Brain pericyte (primary cell): Measurements from ENCODE around the gene ZNF234.
"Not testable (repeated sequence)": the region's sequence is repeated elsewhere in the genome, so short reads cannot be mapped to it uniquely, and the experiment has no call there.

Source experiments
- DNase-seq: peaks from one replicate; pipeline ENCODE4 v3.0.0-alpha.2; 2012; ENCODE audit warnings: low read depth, low spot score

Gene ZNF234

DNA sequence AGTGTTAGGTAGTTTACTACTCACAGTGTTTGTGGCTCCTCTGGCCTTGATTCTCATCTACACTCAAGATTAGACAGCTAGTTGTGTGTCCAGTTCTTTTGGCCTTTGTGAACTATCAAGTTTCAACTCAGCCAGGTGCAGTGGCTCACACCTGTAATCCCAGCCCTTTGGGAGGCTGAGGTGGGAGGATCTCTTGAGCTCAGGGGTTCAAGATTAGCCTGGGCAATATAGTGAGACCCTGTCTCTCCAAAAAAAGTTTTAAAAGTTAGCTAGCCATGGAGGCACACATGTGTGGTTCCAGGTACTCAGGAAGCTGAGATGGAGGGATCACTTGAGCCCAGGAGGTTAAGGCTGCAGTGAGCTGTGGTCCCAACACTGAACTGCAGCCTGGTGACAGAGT is 39.6 kb downstream of the ZNF234 start:
- DNase-seq = no peak

DNA sequence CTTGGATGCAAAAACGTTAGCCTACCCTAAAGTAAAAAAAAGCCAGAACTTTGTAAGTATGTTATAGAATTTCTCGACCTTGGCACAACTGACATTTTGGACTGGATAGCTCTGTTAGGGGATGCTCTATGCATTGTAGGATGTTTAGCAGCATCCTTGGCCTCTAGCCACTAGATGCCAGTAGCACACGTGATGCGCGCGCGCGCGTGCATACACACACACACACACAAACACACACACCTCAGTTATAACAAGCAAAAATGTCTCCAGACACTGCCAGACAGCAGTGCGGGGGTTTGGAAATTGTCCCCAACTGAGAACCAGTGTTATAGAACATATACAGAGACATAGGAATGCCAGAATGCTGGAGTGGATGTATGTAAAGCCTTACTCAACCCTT is 40.8 kb downstream of the ZNF234 start:
- DNase-seq = no peak

- no peak for DNase-seq
Observed at GRCh38 chr19:44190020-44190419, 48.7 kb downstream of the ZNF234 start.

DNA sequence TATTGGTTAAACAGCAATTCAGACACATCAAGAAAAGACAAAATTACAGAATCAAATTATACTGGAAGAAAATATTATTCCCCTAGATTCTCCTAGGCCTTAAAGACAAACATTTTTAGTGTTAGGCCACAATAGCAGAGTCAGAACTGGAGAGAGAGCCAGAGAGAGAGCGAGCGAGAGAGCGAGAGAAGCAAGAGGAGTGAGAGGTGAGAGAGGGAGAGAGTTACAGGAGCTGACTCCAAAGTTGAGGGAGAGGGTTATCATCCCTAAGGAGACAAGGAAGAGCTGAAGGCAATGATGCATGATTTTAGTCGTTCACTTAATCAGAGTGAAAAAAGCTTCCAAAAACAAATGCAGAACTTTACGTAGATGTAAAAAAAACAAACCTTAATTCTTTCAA is 50.8 kb downstream of the ZNF234 start:
- no peak for DNase-seq

- no peak for DNase-seq
Observed at GRCh38 chr19:44196772-44197171, 55.4 kb downstream of the ZNF234 start.

DNA sequence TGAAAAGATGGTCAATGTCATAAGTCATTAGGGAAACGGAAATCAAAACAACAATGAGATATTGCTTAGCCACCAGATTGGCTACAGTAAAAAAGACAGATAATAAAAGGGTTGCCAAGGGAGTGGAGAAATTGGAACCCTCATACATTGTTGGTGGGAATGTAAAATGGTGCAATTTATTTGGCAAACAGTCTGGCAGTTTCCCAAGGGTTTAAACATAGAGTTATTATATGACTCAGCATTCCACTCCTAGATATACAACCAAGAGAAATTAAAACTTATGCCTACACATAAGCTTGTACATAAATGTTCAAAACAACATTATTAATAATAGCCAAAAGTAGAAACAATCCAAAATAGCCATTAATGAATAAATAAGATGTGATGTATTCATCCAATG is 61.1 kb downstream of the ZNF234 start:
- no peak for DNase-seq

GRCh38 chr19:44202974-44203373 is 61.6 kb downstream of the ZNF234 start:
- DNase-seq = no peak

- DNase-seq = not testable (repeated sequence)
Observed at GRCh38 chr19:44203877-44204276, 62.5 kb downstream of the ZNF234 start.

DNA sequence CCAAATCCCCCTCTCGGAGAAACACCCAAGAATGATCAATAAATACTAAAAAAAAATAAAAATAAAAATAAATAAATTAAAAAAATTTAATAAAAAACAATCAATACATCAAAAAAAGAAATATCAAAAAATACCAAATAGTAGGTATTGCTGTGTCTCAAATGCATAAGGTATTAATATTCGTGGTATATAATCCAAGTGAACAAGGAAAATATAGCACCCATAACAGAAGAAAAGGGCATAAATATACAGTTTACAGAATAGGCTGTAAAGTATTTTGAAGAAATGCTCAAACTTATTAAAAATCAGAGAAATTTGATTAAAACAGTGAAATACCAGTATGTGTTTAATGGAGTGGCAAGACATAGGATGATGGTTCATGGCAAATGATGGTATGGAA is 63.4 kb downstream of the ZNF234 start:
- no peak for DNase-seq

DNA sequence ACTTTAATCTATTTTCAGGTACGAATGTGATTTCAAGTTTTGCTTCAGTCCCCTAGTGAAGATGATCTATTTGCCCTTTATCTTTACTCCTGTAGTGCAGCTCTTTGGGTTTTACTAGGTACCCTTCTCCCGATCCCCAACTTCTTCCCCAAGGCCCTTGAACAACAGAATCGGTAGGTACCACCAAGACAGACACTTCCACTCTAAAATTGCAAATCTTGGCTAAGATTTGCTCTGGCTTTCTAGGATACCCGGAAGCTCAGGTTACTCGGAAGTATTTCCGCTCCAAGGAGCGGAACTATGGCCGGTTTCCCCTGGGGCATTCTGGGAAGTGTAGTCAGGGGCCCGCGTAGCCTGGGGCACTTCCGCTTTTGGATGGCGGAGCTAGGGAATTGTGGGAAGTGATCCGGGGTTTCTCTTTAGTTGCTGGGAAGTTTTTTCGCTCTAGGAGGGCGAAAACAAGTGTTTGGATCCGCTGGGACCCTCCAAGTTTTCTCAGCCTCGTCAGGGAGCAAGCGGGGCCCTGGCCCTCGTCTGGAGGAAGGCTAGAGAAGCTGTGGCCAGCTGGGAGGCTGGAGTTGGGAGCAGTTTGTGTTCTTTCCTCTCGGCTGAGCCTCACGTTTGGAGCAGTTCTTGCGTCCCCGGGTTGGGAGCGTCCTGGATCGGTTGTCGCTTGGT is 65.9 kb downstream of the ZNF234 start:
- DNase-seq = peak; percentile 67
